Astrocyte of the spinal cord (primary cell): ENCODE measurements around the gene IFNA5.
A peak's percentile ranks its signal among the peaks of the same experiment; 100 is the strongest.

Source experiments
- DNase-seq: peaks from one replicate; pipeline ENCODE4 v3.0.0; 2011; ENCODE audit warnings: low read depth, low spot score
- H3K4me3 ChIP-seq: 2 replicates; pipeline ENCODE4 v1.5.1; 2011; ENCODE audit warnings: low read depth, mild to moderate bottlenecking, low read length, moderate library complexity
- in situ Hi-C: cut with HindIII; loops from 2 replicates; pipeline ENCODE4 v1.10.0; 2017; ENCODE audit warnings: low sequenced_read_pairs
- TF ChIP-seq, protein P1 (sequence below): IDR thresholded peaks from 2 replicates; pipeline ENCODE4 v1.5.1; 2012; ENCODE audit warnings: low read depth, mild to moderate bottlenecking, low read length, inconsistent platforms

The IFNA5 gene

DNA sequence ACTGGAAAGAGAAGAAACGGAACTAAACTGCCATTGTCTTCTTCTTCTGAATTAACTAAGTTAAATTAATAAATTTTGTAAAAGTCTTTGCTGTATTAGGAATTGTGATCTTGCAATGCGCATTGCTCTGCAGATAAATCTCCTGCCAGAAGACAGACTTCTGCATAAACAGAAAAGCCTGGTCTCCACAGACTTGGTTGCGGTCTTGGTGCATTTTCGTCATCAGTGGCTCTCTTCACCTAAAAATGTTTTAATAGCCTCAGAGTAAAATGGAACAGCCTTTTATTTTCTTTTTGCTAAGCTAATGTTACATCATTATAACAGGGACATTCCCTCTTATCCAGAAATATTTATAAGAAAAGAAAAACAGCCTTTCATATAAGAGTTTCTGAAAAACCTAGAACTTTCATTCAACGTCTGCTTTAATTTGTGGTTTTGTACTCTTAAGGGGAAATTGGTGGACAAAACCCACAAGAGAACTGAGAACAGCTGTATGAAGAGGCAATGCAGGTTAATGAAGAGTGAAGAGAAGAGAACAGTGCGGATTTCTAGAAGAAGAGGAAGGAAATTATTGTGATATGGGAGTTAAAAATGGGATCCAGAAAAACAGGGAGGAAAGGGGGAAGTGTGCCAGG, 10.1 kb downstream of the IFNA5 start:
- in situ Hi-C loops: no loop called here
- no peak for DNase-seq
- TF ChIP-seq, protein P1, sequence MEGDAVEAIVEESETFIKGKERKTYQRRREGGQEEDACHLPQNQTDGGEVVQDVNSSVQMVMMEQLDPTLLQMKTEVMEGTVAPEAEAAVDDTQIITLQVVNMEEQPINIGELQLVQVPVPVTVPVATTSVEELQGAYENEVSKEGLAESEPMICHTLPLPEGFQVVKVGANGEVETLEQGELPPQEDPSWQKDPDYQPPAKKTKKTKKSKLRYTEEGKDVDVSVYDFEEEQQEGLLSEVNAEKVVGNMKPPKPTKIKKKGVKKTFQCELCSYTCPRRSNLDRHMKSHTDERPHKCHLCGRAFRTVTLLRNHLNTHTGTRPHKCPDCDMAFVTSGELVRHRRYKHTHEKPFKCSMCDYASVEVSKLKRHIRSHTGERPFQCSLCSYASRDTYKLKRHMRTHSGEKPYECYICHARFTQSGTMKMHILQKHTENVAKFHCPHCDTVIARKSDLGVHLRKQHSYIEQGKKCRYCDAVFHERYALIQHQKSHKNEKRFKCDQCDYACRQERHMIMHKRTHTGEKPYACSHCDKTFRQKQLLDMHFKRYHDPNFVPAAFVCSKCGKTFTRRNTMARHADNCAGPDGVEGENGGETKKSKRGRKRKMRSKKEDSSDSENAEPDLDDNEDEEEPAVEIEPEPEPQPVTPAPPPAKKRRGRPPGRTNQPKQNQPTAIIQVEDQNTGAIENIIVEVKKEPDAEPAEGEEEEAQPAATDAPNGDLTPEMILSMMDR: no peak
- no peak overlapping the region for H3K4me3 ChIP-seq

DNA sequence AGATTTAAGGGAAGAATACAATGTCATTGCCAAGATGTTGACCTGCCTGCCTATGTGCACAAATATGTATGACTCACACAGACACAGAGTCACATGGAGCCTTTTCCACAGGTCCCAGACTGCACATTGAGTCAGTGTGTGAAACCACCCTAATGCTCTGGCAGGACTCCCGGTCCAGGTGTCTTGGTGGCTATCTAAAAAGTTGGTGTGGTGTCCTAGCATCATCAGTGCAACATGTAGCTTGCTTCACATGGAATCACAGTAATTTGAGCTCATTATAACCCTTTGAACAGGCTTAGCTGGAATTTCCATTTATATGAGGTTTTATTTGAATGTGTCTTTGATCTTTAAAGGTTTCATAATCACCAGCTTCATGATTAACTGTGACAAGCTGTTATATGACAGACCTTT, 10.7 kb downstream of the IFNA5 start:
- peak; percentile 46 for DNase-seq
- TF ChIP-seq, protein P1: no peak
- in situ Hi-C loops: no loop called here
- no peak overlapping the region for H3K4me3 ChIP-seq

DNA sequence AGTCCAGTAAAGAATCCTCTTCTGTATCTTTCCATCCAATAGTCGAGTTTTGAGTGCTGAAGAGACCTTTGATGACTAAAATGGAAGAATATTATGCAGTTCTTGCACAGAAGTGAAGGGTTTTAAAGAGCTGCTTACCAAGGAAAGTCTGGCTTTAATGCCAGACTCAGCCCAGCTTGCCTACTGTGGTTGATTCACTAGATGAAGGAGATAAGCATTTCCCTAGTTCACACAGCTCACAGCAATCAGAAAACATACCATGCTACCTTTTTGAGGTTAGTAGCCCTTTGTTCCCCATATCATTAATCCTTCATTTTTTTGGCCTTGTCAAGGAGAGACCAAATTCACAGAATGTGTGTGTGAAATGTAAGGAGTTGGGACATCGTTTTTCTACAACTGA, 15.3 kb downstream of the IFNA5 start:
- no peak for DNase-seq
- in situ Hi-C loops: no loop called here
- no peak overlapping the region for H3K4me3 ChIP-seq

DNA sequence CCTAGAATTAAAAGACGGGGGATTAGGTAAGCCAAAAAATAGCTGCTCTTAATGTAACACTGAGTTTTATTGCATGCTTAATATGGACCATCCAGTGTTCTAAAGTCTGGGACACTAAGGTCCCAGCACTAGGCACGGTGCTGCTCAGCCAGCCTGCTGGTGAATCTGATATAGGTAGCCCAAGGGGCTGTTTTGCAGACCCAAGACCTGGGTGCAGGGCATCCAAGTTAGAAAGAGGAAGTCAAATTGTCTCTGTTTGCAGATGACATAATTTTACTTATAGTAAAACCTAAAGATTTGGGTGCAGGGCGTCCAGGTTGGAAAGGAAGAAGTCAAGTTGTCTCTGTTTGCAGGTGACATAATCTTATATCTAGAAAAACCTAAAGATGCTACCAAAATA, 17.8 kb downstream of the IFNA5 start:
- no peak overlapping the region for H3K4me3 ChIP-seq
- DNase-seq: no peak
- TF ChIP-seq, protein P1: no peak
- in situ Hi-C loops: no loop called here

More for the DNA sequence above, 15.3 kb downstream of the IFNA5 start:
- TF ChIP-seq, protein P1: no peak

DNA sequence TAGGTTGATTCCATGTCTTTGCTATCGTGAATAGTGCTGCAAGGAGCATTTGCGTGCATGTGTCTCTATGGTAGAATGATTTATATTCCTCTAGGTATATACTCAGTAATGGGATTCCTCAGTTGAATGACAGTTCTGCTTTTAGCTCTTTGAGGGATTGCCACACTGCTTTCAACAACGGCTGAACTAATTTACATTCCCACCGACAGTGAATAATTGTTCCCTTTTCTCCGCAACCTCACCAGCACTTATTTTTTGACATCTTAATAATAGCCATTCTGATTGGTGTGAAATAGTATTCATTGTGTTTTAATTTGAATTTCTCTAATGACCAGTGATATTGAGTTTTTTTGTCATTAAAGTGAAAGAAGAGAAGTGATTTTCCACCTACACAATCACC, 18.5 kb downstream of the IFNA5 start:
- TF ChIP-seq, protein P1: no peak
- in situ Hi-C loops: no loop called here
- no peak for DNase-seq
- no peak overlapping the region for H3K4me3 ChIP-seq

DNA sequence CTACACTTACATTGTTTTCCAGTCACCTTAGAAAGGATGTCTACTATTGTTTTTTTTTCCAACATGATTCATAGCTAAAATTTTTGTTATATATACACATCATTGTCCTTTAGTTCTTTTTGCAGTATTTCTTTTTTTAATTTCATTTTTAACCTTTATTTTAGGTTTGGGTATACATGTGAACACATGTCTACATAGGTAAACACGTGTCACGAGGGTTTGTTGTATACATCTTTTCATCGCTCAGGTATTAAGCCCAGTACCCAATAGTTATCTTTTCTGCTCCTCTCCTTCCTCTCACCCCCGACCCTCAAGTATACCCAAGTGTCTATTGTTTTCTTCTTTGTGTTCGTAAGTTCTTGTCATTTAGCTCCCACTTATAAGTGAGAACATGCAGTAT, 19.0 kb downstream of the IFNA5 start:
- H3K4me3 ChIP-seq: no peak overlapping the region
- TF ChIP-seq, protein P1: no peak
- no peak for DNase-seq
- in situ Hi-C loops: no loop called here

DNA sequence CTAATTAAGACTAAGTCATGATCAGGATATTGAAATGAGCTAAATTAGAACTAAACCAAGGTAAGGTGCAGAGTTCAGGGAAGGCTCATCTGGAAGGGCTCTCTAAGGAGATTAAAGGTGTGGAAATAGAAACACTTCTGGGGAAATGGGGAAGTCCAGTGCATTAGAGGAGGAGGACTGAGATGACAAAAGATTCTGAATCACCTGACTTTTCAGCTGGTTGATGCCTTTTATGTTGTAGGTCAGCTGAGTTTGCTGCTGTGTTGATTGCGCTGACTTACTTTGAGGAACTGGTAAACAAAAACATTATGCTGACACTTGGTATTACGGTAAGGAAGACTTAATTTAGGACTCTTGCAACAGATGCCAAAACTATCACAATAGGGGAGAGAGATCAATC, 23.8 kb downstream of the IFNA5 start:
- in situ Hi-C loops: no loop called here

More for the DNA sequence above, 23.8 kb downstream of the IFNA5 start:
- no peak overlapping the region for H3K4me3 ChIP-seq
- TF ChIP-seq, protein P1: no peak
- DNase-seq: no peak
